ENCODE data around the gene HEXD.

DNA sequence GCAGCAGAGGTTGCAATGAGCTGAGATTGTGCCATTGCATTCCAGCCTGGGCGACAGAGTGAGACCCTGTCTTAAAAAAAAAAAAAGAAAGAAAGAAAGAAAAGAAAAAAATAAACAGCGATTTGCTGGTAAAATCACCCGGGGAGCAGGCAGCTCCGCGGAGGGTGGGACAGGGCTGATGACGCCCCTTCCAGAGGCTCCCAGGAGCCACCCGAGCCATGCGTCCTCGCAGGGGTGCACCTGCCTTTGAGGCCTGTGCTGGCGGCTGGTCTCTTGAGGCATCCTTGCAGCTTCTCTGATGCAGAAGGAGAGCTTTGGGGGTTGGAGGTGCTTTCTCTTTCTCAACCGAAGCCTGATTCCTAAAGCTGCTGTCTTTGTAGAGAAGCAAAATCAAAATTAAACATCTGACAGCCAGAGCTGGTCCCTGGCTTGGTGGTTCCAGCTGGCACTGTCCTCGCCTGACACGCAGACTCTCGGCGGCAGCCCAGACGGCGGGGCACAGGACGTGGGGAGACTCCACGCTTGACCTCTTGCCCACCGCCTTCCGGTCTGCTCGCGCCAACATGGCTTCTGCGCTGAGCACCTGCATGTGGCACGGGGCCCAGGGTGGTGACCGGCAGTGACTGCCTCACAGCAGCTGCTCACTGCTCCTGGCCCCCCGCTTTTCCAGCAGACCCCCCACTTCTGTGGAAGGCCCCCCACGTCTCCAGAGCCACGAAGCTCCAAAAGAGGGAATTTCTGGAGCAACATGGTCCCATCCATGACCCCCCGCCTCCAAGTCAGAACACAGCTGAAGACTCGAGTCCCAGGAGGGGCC is 40.0 kb upstream of the HEXD start:
- TF ChIP-seq, protein P1, sequence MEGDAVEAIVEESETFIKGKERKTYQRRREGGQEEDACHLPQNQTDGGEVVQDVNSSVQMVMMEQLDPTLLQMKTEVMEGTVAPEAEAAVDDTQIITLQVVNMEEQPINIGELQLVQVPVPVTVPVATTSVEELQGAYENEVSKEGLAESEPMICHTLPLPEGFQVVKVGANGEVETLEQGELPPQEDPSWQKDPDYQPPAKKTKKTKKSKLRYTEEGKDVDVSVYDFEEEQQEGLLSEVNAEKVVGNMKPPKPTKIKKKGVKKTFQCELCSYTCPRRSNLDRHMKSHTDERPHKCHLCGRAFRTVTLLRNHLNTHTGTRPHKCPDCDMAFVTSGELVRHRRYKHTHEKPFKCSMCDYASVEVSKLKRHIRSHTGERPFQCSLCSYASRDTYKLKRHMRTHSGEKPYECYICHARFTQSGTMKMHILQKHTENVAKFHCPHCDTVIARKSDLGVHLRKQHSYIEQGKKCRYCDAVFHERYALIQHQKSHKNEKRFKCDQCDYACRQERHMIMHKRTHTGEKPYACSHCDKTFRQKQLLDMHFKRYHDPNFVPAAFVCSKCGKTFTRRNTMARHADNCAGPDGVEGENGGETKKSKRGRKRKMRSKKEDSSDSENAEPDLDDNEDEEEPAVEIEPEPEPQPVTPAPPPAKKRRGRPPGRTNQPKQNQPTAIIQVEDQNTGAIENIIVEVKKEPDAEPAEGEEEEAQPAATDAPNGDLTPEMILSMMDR (conservative IDR thresholded peaks at IDR 0.05 in 1 of 2, IDR thresholded peaks at IDR 0.05 in 1 of 2; ENCODE audit: low read depth in 1 of 2, low read length in 2 of 2), result no peak
- TF ChIP-seq EZH2 (IDR thresholded peaks at IDR 0.05; ENCODE audit: low read length, missing control alignments), result no peak

All from fibroblast of lung (primary cell).